Endometrial microvascular endothelial cells (primary cell): ENCODE measurements around the gene ADNP2. TPM values are rescaled to one million over a fixed set of nuclear protein-coding genes. Genes with fewer than 3 reads are reported as not detected.

Source experiments
- in situ Hi-C: cut with HindIII; loops from 2 replicates; pipeline ENCODE4 v1.10.0; 2017; ENCODE audit warnings: low sequenced_read_pairs, low pct_unique_long_range_greater_than_20kb; ENCODE audit errors: inconsistent ontology term
- total RNA-seq: library from RNA; depleted of rRNA; stranded (reverse); fragments of >200 nt; gene quantifications from one replicate; pipeline ENCODE4 v1.2.3, GENCODE V29; 2015; ENCODE audit errors: inconsistent ontology term

The ADNP2 gene
- total RNA-seq, 1 donor from 2014 or later: 11.3 TPM

- in situ Hi-C loops: no loop called here
These were observed 57.2 kb downstream of the ADNP2 start for GRCh38 chr18:80166240-80166639.

DNA sequence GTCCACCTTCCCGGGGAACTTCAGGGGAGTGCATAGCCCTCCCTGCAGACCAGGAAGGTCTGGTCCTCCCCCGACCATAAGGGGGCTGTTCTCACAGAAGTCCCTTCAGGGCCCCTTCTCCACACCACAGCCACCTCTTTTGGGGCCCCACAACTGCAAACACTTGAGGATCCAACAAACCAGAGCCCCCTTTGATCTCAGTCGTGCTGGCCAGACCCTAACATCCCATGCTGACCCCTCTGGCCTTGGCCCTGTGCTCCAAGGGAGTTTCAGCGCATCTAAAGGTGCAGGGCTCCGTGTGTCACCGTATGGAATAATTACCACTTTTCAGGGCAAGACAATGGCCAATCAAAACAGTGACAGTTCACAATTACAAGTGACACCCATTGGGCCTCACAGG is 57.7 kb downstream of the ADNP2 start:
- in situ Hi-C loops: no loop called here

DNA sequence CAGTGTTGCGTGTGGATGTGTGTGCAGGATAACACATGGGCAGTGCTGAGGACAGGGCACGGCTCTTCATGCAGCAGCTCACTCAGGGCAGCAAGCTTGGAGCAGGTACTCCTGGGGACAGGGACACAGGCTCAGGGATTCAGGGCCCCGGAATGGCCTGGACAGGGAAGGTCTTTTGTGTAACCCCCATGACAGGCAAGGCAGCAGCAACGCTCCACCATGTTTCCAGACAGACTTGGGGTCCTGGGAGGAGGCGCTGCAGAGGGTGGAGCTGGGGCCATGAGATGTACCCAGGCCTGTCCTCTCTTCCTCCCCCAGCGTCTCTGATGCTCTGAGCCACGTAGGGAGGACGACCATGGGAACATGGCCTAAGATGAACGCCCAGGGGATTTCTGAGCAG is 58.3 kb downstream of the ADNP2 start:
- in situ Hi-C loops: no loop called here

DNA sequence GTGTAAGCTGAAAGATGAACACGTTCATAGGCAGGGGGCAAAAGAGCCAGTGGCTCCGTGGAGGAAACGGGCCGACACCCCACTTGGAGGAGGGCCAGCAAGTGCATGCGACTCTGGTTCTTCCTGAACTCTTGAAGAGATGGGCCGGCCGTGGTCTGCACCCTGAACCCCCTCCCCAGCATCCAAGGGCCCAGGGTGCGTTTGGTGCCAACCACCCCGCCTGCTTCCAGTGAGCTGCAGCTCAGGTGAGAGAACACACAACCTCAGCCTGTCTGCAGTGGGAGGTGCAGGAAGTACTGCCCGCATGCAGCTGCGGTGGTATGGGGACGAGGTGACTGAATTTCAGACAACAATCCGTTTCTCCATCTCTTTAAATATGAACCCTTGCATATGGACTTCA is 58.9 kb downstream of the ADNP2 start:
- in situ Hi-C loops: no loop called here

GRCh38 chr18:80168346-80168745 is 59.3 kb downstream of the ADNP2 start:
- in situ Hi-C loops: no loop called here

GRCh38 chr18:80168982-80169381 is 59.9 kb downstream of the ADNP2 start:
- in situ Hi-C loops: no loop called here

DNA sequence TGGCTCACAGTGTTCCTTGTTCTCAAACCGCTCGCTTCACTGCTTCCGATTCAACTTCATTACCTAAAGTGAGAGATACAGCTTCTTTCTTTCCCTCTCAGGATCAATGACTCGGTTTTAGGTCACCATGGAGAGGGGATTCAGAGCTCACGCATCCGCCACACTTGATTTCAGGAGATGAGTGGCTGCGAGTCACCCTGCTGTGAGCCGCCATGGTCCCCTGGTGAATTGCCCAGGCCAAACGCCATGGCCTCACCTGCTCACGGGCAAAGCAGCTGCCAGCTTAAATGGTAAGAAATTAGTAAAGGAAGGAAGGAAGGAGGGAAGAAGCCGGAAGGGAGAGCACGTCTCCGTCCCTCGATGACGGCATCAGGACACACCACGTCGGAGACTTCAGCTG is 60.5 kb downstream of the ADNP2 start:
- in situ Hi-C loops: no loop called here

- in situ Hi-C loops: no loop called here
These were observed 61.5 kb downstream of the ADNP2 start for GRCh38 chr18:80170395-80171053.

DNA sequence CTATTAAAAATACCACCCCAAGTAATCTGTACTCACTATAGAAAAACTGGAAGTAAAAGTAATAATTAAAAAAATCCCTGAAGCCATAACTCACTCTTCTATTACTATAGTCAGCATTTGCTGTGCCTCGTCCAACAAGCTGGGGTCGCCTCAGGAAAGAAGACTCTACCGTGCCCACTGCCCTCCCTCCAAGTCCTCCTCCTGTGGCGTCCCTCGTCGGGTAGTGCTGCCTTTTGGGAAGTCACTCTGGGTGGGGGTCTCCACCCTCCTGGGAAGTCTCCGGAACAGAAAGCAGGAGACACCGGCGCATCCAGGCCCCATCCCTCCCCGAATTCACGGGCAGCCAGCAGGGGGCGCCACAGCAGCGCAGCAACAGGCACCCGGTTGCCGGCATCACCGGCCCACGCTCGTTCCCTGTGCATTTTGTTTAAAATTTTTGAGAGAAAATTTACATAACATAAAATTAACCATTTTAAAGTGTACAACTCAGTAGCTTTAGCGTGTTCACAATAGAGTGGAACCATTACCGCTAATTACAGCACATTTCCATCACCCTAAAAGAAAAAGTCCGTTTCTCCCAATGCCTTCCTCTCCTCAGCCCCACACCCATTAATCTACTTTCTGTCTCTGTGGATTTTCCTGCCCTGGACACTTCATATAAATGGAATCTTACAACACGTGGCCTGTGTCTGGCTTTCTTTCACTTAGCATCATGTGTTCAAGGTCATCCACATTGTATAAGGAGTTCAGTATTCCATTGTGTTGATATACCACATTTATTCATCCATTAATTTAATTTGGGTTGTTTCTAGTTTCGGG is 62.2 kb downstream of the ADNP2 start:
- in situ Hi-C loops: no loop called here

- in situ Hi-C loops: no loop called here
These were observed 63.0 kb downstream of the ADNP2 start for GRCh38 chr18:80172056-80172455.

- in situ Hi-C loops: no loop called here
These were observed 64.0 kb downstream of the ADNP2 start for GRCh38 chr18:80173060-80173459.

GRCh38 chr18:80175451-80176204 is 66.6 kb downstream of the ADNP2 start:
- in situ Hi-C loops: no loop called here

DNA sequence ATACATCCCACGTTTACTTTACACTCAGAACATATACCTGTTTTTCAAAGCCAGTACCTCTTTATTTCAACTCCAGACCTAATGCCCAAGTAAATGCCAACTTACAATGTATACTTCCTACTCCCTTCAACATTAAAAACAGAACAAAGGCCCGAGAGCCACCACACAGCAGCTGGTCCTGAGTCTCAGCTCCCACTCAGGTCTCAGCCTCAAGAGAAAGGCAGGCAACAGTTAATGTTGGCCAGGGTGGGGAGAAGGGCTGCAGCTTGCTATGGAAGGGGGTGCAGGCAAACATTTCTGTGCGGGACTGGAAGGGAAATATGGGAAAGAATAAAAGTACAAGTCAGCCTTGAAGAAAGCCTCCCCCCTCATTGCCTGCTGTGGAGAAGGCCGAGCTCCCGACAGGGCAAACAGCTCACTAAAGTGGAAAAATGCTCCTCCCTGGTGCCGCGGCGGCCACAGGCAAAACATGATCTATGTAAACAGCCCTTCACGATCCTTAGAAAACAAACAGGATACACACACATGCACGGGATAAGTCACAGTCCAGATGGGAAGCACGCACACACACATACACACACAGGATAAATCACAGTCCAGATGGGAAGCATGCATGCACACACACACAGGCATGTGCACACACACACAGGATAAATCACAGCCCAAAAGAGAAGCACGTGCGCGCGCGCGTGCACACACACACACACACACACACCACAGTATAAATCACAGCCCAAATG is 67.4 kb downstream of the ADNP2 start:
- in situ Hi-C loops: no loop called here

GRCh38 chr18:80177128-80177527 is 68.1 kb downstream of the ADNP2 start:
- in situ Hi-C loops: no loop called here

- in situ Hi-C loops: no loop called here
These were observed 70.1 kb downstream of the ADNP2 start for GRCh38 chr18:80178935-80179818.

DNA sequence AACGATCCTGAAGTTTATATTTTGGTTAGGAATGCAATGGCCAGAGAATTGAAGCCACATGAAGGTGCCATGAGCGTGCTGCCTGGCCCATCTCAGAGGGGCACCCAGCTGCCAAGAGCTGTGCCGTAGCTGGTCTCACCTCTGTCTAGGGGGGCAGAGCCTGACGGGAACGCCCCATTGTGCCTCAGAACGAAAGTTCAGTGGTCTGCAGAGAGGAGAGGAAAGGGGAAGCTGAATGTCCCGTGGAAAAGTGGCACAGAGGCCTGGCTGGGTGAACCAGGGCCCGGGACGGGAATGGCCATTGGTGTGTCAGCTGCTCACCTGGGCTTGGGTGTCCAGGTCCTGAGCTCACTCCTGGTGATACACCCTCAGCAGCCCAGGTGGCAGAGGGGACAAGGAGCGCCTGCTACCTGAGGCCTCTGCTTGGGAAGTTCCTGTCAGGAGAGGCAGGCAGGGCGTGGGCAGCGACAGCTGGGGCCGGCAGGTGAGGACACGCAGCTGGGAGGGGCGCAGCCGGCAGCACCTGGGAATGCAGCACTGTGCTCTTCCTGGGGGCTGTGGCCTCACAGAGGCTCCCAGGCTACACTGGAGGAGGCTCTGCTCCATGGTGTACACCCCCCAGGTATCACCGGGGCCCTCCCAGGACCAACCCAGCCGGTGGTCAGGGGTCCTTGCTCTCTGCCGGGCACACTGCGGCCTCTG is 70.9 kb downstream of the ADNP2 start:
- in situ Hi-C loops: no loop called here

DNA sequence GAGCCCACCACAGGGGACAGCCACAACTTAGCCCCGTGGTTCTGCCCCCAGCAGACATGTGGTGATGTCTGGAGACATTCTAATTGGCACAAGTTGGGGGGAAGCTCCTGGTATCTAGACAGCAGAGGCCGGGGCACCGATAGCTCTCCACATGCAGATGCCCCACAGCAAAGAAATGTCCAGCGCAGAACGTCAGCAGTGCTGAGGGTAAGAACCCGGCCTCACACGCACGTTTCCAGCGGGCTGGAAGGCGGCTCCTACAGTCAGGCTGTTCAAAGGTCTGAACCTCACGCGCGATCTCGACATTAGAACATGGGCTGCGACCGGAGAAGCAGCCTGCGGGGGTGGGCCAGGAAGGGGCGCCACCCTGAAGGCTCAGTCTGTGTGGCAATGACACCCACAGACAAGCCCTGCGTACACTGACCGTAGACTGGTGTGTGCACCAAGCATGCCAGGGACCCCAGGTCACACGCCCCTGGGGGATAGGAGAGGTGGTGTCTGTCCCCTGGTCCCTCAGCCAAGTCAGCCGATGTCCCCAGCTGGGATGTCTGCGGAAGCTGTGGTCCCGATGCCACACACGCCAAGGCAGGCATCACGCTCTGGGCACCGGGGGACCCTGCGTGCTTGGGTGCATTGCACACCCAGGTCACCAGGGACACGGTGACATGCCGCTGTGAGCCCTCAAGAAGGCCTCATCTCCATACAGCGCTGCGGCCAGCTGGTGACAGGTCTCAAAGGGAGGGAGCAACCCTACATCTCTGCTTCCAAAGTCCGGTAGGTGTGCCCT is 71.9 kb downstream of the ADNP2 start:
- in situ Hi-C loops: no loop called here
